Activated CD4-positive, alpha-beta T cell treated with anti-CD3 and anti-CD28 coated beads, Interleukin-2, amount 50 U/mL, for 24 hours (primary cell): Measurements from ENCODE around the gene PREB.

Experiments used
- DNase-seq, 2 donors: peaks; one replicate each; pipeline ENCODE4 v3.0.0-alpha.2; 2020; ENCODE audit warnings: low read depth in 1 of 2, low spot score in 1 of 2

Gene PREB

DNA sequence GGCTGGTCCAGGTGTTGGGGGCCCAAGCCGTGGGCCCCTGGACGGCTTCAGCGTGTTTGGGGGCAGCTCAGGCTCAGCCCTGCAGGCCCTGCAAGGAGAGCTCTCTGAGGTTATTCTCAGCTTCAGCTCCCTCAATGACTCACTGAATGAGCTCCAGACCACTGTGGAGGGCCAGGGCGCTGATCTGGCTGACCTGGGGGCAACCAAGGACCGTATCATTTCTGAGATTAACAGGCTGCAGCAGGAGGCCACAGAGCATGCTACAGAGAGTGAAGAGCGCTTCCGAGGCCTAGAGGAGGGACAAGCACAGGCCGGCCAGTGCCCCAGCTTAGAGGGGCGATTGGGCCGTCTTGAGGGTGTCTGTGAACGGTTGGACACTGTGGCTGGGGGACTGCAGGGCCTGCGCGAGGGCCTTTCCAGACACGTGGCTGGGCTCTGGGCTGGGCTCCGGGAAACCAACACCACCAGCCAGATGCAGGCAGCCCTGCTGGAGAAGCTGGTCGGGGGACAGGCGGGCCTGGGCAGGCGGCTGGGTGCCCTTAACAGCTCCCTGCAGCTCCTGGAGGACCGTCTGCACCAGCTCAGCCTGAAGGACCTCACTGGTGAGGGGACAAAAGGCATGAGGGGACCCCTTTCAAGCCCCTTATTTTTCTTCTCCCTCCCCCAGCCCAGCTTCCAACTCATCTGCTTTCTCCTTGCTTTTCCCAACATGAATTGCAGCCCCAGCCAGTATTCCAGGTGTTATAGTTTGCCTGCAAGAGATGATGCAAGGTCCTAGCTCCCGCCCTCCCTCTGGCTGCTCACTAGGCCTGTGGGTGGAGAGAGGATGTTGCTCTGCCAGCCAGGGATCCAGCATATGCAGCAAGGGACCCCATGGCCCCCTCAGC lies 50.8 kb downstream of the PREB start:
- DNase-seq, result no peak

DNA sequence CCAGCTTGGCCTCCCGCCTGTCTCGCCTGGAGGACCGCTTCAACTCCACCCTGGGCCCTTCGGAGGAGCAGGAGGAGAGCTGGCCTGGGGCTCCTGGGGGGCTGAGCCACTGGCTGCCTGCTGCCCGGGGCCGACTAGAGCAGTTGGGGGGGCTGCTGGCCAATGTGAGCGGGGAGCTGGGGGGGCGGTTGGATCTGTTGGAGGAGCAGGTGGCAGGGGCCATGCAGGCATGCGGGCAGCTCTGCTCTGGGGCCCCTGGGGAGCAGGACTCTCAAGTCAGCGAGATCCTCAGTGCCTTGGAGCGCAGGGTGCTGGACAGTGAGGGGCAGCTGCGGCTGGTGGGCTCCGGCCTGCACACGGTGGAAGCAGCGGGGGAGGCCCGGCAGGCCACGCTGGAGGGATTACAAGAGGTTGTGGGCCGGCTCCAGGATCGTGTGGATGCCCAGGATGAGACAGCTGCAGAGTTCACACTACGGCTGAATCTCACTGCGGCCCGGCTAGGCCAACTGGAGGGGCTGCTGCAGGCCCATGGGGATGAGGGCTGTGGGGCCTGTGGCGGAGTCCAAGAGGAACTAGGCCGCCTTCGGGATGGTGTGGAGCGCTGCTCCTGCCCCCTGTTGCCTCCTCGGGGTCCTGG lies 51.5 kb downstream of the PREB start:
- DNase-seq, result no peak

GRCh38 chr2:27081984-27082772 lies 52.3 kb downstream of the PREB start:
- no peak for DNase-seq
